Activated CD4-positive, CD25-positive, alpha-beta regulatory T cell treated with anti-CD3 and anti-CD28 coated beads, Interleukin-2, amount 50 U/mL, for 16 hours (primary cell): ENCODE results near the gene CLASRP.

Experiments used
- DNase-seq: peaks from one replicate; pipeline ENCODE4 v3.0.0-alpha.2; 2020; ENCODE audit warnings: low read depth, low spot score

The CLASRP gene

GRCh38 chr19:45061965-45062364 is 23.1 kb downstream of the CLASRP start:
- DNase-seq = no peak

DNA sequence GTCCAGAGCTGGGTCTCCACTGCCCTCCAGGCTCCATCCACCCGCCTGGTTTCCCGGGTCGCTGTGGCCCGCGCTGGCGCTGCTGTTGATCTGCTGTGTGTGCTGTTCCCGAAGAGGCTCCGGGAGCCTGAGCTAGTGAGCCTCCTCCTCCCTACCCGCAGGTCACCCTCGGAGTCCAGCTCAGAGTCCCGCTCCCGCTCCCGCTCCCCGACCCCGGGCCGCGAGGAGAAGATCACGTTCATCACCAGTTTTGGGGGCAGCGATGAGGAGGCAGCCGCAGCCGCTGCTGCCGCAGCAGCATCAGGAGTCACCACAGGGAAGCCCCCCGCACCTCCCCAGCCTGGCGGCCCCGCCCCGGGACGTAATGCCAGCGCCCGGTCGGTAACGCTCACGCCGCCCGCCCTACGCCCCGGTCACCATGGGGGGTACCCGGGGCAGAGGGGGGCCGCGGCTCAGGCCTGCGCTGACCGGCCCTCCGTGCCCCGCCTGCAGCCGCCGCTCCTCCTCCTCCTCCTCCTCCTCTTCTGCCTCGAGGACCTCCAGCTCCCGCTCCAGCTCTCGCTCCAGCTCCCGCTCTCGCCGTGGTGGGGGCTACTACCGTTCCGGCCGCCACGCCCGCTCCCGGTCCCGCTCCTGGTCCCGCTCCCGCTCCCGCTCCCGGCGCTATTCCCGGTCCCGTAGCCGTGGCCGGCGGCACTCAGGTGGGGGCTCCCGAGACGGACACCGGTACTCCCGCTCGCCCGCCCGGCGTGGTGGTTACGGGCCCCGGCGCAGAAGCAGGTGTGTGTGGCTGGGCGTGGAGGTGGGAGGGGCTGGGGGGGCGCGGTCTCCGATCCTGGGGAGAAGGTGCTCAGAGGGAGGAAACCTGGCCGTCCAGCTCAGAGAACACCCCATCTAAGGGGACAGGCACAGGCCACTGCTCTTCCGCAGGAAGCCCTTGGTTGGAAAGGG is 25.3 kb downstream of the CLASRP start:
- DNase-seq = no peak

DNA sequence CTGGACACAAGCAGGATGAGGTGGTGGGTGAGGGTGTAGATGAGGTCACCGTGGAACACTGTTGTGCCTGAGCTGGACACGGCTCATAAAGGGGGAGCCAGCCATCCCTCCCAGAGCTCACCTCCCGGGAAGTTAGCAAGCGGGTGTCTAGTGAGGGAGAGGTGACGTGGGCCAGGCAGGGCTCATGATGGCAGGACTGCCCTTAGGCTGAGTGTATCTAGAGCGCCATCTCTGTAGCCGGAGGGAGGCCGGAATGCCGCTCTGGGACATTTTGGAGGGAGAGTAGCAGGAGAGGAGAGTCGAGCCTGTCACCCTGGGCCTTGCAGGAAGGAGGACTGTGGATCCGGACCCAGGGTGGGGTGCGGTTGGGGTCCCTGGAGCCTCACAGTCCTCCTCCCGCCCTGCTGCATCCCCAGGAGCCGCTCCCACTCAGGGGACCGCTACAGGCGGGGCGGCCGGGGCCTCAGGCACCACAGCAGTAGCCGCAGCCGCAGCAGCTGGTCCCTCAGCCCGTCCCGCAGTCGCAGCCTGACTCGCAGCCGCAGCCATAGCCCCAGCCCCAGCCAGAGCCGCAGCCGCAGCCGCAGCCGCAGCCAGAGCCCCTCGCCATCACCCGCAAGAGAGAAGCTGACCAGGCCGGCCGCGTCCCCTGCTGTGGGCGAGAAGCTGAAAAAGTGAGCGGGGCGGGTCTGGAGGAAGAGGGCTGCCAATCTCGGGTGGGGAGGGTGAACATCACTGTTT is 28.2 kb downstream of the CLASRP start:
- no peak for DNase-seq

- no peak for DNase-seq
Observed at GRCh38 chr19:45068041-45068440, 29.2 kb downstream of the CLASRP start.

DNA sequence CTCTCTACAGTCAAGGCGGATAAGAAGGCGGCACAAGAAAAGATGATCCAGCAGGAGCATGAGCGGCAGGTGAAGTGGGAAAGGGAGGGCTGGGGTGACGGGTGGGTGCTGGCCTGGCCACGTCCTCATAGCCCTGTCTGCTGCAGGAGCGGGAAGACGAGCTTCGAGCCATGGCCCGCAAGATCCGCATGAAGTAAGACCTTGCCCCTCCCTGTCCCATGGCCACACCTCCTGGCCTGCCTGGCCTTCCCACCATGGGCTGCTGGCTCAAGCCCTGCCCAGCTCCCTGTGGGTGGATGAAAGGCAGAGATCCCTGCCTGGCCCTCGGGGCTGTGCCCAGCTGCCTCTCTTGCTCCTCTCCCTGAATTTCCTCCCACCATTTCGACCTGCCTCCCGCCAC is 30.2 kb downstream of the CLASRP start:
- no peak for DNase-seq

DNA sequence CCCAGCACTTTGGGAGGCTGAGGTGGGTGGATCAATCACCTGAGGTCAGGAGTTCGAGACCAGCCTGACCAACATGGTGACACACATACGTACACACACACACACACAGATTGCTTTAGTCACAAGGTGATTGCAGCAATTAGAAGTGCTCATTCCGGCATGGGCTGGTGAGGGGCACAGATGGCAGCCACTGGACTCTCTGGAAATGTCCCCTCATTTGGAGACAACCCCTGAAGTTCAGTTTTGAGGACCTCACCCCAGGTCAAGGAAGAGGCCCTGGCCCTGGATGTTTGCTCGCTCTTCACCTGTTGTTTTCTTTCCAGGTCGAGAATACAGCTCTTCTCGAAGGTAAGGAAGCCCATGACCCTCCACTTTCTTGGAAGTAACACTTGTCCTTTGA is 31.4 kb downstream of the CLASRP start:
- DNase-seq = no peak

- DNase-seq = no peak
Observed at GRCh38 chr19:45070861-45071544, 32.2 kb downstream of the CLASRP start.

DNA sequence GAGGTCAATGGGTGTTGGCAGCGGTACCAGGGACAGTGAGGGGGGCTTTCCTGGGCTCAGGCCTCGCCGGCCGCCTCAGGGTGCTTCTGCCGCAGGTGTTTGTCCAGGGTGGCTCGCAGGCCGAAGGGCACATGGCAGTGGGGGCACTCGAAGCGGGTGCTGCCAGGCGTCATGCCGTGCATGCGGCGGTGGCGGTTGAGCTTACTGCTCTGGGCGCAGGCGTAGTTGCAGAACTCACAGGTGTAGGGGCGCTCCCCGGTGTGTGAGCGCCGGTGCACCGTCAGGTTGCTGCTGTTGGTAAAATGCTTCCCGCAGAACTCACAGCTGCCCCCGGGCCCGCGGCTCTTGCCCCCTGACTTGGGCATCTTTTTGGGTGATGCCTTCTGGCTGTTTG is 32.7 kb downstream of the CLASRP start:
- no peak for DNase-seq

- DNase-seq = no peak
Observed at GRCh38 chr19:45071969-45072790, 33.3 kb downstream of the CLASRP start.

GRCh38 chr19:45074744-45075300 is 36.0 kb downstream of the CLASRP start:
- DNase-seq = no peak

DNA sequence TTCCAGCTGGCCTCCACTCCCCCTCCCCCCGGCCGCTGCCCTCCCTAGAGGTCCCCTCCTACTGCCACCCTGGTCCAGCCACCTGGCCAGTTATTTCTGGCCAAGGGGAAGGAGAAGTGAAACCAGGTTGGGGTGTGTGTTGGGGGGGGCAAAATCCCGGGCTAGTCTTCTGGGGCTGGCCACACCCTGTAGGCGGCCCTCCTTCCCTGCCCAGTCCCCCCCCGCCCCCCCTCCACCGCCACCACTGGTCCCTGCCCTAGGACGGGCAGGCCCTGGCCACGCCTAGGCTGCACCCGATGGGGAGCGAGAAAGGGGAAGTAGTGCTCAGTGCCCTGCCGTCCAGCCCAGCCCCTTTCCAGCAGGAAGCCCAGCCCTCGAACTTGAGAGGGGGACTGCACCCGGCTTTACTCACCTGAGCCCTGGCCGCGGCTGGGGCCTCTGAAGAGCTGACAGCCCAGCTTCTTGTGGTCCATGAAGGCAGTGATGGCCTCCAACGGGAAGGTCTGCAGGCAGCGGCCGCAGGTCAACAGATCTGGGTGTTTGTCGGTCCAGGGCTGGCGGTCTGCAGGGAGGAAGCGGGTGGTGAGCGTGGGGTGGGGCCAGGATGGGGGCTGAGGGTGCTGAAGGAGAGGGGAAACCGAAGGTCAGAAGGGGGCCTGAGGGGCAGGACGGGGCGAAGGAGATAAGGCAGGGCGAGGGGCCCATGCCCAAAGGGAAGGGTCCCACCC is 36.6 kb downstream of the CLASRP start:
- DNase-seq = no peak

- peak; percentile 54 for DNase-seq
Observed at GRCh38 chr19:45076029-45076850, 37.4 kb downstream of the CLASRP start, which contains the start of gene ZNF296. ZNF296 (minus strand) TSS chr19:45076478; CDS start chr19:45076373, 105 bp downstream.

DNA sequence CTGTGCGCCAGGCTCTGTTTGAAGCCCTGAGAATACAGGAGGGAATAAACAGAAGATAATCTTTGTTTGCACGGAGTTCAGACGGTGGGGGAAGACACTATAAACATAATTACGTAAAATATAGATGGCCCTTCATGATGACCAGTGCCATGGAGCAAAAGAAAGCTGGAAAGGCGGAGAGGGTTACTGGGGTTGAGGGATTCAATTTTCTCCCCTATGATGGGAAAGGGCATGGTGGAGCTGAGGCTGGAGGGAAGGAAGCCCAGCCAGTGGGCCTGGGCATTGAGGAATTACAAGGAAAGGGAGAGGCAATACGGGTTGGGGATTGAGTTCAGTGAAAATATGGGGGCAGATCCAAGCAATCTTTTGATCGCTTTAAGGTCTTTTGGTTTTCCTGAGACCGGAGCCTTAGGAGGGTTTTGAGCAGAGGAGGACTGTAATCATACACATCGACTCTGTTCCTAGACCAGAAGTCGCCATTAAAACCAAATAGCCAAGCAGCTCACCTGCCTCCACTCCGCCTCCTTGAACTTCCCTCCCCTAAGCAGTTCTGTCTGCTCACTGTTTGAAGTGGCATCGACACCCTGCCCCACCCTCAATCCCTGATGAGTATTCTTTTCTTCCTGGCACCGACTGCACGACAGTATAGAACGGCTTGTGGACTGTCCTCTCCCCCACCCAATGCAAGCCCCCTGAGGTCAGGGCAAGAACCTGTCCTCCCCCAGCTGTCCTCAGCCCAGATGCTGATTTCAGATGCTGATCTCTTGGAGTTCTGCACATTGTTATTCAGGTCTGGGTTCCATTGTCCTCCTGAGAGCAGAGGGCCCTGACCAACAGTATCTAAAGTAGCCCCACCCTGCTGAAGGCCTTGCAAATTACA is 38.2 kb downstream of the CLASRP start:
- no peak for DNase-seq

DNA sequence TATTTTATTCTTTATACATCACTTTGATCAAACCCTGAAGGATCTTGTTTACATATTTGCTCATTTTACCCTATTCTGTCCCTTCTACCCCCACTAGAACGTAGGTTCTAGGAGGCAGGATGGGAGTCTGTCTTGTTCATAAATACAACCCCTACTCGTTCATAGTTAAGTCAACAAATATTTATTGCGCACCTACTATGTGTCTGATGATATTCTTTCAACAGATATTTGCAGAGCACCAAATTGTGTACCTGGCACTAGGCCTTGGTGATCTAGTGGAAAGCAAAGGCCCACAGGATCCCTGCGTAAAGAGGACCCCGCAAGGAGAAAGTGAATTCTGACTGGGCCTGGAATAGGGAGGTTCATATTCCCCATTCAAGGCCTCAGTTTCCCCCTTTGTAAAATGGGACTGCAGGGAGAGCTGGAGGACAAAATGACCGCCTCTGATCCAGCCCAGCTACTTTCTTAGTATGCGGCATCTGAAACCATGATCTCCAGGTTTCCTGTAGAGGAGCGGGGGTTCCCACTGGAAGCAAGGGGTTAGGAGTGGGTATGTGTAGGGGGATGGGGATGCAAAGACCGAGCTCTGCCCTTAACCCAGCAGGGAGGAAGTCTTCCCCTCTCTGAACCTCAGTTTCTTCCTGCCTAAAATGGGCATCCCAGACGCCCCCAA is 39.7 kb downstream of the CLASRP start:
- DNase-seq = no peak

- peak; percentile 57 for DNase-seq
Observed at GRCh38 chr19:45079063-45079910, 40.4 kb downstream of the CLASRP start, which contains the start of gene GEMIN7. GEMIN7 (plus strand) TSS chr19:45079260; CDS start chr19:45090115, 10,855 bp downstream.

- DNase-seq = no peak
Observed at GRCh38 chr19:45079911-45080370, 41.1 kb downstream of the CLASRP start.

DNA sequence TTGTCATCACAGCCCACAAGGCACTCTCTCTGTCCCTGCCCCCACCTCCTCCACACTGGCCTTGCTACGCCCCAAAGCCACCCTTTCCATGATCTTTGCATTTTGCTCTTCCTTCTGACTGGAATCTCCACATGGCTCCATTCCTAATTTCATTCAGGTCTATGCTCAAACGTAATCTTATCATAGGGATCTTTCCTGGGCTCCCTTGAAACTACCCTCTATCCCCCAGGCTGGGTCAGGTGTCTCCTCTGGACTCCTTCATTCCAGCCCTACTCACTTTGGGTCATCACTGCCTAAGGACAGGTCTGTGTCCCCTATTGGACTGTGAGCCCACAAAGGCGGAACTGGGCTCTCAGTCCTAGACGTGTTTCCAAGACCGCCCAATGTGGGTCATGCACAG is 43.3 kb downstream of the CLASRP start:
- no peak for DNase-seq
